HG03066 (cell line): Measurements from ENCODE around the gene DPF3.

ENCODE experiments used
- ATAC-seq: cut with Tn5 transposase; IDR thresholded peaks from one replicate; pipeline ENCODE4 v1.9.1; 2021; ENCODE audit warnings: low read depth; ENCODE audit not compliant: unreplicated experiment

DPF3 gene

DNA sequence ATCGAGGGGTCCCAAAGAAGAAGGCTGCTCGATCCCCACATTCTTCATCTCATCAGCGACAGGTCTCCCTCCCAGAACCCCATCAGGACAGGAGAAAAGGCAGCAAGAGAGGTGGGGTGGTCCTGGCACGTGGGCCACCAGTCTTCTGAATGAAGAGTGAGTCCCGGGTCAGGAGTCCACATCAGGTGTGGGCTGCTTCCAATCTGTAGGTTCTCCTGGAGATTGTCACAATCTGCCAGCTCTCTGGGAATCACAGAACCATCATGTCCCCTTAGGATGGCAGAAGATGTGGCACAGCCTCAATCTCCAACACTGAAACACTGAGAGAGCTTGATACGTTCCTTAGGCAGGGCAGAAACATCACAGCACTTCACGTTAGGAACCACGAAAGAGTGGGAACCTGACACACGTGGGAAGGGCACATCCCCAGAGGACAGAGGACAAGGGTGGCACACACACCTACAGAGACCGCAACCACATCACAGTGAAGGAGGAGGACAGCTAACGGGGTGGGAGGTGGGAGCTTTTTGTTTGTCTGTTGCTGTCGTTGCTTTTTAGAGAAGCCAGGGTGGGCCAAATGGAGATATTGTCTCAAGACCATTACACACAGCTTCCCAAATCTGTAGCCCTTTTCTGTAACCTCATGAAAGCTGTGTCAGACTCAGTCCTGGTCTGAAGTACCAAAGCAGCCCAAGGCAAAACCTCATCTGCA, 284.5 kb downstream of the DPF3 start:
- ATAC-seq, result no peak

DNA sequence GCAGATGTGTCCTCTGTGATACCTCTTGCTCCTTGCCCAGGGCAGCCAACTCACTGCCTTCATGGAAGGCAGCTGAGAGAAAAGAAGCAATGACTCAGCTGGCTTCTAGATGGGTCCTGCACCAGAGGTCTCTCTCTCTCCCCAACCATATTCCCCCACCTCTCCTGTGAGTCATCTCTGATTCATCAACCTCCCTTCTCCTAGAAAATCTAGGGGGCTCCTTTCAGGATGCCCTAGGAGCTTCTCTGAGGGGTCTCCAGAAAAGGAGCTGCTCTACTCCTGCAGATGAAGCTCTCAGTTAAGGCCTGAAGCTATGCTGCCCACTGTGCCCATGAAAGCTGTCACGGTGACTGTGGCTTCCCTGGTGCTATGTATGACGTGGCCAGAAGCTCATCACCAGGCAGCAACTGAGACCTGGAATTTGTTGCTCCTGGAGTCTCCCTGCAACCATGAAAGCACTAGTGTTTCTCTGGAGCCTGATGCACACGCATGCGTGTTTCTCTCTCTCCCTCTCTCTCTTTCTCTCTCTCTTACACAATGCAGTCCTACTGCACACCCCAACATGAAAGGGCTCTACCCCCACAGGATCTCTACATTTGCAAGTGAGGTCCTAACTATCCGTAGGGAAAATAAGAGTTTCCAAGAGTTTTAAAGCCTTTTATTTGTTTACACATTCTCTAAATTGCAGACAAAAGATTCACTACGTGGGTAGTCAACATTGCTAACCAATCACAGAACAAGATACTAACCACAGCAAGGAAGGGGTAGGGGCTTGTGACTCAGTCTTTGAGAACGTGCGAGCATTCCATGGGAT, 285.3 kb downstream of the DPF3 start:
- no peak for ATAC-seq

DNA sequence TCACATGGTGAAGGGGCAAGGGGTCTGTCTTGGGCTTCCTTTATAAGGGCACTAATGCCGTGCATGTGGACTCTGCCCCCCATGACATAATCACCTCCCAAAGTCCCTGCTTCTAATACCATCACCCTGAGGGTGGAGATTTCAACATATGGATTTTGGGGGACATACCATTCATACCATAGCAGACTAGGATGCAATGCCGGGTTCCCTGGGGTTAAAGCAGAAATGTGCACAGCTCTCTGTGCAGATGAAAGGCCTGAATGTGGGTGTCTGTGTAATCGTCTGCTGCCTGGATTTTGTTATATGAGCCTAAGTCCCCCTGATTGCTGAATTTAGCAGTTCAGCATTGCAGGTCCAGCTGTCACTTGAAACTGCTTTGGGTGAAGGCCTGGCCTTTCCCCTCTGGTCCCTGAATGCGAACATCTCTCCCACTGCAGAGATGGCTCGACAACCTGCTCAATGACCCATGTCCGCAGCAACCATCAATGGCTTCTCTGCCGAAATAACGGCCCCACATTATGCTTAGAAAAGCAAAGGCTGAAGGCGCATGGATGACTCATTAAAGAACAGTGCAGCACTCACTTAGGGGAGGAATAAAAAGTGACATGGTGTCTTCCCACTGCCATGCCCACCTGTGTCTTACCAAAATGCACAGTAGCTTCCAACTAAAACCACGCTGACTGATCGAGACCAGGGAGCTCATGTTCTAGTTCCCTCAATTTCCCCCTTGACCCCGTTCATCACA, 286.3 kb downstream of the DPF3 start:
- ATAC-seq, result no peak

DNA sequence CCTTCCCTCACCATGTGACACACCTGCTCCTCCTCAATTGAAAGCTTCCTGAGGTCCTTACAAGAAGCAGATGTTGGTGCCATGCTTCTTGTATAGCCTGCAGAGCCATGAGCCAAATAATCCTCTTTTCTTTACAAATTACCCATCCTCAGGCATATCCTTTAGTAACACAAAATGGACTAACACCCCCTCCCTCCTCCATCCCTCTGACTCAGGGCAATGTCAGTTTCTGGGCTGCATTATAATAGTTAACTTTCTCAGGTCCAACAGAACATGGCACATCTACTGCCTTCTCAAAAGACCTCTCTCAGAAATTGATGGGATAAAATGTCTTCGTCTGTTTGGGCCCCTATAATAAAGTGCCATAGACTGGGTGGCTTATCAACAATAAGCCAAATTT, 287.0 kb downstream of the DPF3 start:
- no peak for ATAC-seq

DNA sequence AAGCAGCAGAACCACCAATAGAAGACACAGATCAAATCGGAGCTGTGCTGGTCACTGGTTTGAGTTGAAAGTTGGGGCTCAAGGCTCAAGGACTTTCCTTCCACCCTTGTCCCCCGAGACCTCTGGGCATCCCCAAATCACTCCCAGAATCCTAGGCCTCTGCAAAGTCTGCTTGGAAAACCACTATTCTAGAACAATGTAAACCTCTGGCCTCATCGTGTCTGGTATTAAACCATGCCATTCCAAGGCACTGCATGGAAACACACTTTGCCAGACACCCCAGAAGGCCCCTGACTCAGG, 288.0 kb downstream of the DPF3 start:
- ATAC-seq, result no peak

DNA sequence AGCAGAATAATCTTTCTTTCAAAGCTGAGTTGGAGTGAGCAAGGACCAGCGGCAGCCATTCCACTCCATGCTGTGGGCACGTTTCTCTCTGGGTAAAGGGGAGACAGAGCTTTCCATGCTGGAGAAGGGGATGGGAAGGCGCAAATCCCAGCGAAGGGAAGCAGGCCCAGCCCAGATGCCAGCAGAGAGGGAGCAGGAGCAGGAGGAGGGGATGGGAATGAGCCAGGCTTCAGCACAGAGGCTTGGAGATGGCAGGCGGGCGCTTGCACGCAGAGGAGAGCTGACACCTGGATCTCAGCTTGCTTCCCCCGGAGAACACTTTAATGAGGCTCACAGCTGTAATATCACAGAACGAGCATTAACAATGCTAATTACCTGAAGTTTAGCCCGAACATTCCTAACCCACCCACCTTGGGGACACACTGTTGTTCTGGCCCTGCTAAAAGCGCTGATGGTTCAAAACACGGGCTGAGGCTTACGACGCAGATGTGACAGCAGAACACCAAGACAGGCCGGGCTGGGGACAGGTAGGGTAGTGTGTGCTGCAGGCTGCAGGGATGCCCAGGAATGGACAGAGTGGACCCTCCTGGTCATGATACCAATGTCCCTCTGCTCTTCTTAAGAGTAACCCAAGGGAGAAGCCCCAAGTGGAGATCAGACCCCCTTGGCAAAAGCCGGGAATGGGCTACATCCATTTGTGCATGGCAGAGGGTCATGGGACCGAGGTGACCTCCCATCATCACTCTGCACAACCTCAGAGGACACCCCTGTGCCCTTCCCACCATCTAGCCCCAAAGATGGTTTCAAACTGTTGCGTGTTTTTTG, 288.6 kb downstream of the DPF3 start:
- no peak for ATAC-seq

DNA sequence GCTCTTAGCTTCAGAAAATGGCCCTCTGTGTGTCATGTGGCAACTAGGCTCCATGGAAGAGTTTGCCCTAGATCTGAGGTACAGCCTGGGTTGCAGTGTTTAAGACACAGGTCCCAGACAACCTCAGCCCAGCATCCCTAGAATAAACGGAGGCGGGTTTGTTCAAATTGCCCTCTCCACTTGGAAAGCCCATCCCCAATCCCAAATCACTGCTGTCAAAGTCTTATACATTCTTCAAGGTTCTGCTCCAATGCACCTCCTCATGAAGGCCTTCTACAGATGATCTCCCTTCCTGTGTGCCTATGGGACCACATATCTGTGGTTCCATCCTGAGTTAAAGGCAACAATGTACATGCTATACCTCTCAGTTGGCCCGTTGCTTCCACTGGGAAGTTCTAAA, 289.8 kb downstream of the DPF3 start:
- ATAC-seq, result no peak

DNA sequence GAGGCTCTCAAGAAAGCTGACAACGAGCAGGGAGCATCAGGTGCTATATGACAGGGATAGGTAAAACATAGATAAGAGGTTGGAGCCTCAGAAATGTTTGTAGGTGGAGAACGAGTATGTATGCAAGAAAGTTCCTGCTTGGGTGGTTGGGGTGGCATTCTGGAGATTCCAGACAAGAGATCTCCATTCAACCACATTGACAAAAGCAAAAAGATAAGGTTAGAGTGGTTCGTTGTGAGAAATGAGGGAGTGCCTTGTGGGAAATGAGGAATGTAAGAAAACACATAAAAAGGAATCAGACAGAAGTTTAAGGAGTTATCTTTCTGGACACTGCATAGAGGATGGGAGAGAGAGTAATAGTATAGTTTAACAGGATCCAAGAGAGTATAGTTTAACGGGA, 290.3 kb downstream of the DPF3 start:
- no peak for ATAC-seq

DNA sequence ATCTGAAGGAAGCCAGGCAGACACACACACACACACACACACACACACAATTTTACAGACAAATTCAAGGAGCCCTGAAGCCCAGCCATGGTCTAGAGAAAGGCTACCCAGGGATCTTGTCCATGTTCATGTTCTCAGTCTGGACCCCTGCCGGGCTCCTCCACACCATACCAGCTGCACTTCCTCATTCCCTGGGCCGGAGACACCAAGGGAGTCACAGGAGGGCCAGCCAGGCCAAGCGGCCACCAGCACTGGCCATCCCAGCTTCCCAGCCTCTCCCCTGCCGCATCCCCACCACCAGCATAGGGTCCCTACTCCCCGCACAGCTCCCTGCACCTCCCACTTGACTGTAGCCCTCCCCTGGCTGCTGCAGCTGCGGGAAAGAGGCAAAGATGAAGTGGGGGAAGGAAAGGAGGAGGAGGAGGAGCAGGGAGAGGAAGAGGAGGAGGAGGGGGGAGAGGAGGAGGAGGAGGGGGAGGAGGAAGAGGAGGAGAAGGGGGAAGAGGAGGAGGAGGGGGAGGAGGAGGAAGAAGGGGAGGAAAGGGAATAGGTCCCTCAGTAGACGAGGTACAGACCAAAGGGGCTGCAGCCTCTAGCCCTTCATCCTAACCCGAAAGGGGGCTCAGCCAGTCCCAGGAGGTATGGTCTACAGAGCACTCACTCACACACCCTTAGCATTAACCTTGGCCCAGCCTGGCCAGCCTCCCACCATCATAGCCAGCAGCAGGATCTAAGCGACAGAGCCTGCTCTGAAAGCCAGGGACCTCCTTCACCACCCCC, 293.2 kb downstream of the DPF3 start:
- no peak for ATAC-seq

DNA sequence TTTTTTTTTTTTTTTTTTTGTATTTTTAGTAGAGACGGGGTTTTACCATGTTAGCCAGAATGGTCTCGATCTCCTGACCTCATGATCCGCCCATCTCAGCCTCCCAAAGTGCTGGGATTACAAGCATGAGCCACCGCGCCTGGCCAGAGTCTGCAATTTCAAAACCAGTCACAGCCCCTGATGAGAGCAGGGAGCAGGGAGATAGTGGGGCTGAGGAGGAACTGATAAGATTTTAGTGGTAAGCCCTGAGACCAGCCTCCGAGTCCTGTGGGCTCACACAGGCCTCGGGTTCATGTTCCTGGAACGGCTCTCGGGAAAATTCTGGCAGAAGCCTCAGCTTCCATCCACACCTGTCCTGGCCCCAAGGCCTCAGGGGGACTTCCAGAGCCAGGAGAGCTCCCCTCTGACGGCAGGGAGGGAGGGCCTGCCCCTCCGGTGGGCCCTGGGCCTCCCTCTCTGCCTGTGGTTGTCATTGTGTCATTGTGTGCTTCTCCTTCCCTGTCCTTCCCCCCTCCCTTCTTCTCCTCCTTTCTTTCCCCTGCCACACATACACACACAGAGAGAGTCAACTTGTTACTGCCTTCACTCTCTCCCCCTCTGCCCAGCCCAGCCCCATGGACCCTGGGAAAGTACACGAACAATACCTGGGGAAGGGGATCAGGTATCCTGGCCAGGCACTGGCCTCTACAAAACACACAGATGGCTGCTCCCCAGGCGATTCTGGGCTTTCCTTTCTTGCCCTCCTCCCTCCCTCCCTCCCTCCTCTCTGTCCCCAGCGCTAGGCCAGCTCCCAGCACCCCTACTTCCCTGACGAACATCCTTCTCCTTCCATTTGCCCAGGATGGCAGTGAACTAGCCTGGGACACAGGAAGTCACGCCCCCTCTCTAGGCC, 294.1 kb downstream of the DPF3 start:
- ATAC-seq, result no peak

DNA sequence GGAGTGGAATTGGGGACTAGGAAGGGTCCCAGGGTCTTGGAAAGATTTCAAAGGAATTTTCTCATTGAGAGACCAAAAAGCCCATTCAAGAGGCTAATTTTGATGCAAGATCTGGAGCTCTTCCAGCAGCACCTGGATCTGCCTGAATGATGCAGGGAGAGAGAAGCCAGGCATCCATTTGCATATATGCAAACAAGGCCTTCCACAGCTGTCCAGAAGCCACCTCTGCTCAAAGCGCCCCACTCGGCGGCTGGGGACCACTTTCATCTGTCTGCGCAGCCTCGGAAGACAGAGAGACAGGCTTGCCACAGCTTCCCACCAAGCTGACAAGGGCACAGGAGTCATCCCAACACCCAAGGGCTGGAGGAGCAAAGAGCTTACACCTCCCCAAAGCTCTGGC, 295.6 kb downstream of the DPF3 start:
- ATAC-seq, result no peak

DNA sequence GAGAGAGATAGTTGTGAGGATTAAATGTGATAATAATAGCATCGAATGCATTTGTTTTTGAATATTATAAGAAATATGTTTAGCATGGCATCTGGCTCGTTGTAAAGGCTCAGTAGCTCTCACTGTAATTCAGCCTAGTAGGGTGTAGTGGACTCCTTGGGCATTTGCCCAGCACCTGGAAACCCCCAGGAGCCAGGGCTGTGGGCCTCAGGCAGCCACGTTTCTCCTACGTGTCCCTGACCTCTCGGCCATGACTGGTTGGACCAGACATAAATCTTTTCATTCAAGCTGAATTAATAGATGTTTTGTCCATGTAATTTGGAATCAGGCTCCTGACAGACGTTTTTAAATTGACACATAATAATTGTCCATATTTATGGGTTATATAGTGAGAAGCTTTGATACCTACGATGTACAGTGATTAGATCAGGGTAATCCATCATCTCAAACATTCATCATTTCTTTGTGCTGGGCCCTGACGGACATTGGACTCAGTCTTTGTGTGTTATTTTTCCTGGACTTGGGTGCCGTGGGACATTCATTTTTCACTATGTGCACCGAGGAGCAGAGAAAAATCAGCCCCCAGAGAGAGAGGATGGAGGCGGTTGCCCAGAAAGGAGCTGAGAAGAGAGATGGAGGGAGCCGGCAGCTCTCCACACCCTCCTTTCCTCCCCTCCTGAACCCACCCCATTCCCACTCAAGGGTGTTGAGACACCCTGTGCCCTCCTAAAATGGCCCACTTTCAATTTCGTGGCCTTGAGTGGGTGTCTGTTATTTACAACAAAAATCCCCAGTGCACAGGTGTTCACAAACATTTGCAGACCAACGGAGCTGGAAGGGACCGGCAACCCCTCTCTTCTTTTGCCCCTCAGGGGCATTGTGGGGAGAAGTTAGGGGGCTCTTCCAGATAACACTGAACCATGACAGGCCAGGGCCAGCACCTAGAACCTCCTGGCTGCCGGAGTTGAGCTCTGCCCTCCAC, 296.4 kb downstream of the DPF3 start:
- ATAC-seq, result no peak

DNA sequence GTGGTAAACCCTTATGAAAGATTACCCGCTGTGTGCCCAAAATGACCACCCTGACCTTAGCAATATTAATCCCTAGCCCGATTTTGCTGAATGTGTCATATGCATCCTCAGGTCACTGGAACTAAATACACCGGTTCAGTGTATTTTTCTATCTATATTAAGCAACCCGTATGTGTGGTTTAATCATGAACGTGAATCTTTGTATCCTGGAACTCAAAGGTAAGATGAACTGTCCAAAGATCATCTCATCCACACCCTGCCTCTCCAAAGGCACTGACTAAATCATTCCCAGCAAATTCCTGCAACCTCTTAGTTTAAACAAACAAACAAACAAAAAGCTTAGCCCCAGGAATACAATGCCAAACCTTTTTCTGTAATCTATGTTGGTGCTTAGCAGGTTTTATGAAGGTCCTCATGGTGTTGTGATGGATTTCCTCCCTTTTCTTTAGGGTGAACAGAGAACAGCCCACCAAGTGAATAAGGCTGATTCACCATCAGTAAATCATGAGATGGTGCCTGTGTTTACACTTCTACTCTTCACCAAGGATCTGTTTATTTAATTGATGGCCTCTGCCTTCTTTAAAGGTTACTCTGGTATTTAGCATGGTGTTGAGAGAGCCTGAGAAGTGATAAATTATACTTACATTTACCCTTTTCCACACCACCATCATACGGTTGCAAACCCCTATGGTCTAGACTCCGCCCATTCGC, 298.6 kb downstream of the DPF3 start:
- no peak for ATAC-seq

DNA sequence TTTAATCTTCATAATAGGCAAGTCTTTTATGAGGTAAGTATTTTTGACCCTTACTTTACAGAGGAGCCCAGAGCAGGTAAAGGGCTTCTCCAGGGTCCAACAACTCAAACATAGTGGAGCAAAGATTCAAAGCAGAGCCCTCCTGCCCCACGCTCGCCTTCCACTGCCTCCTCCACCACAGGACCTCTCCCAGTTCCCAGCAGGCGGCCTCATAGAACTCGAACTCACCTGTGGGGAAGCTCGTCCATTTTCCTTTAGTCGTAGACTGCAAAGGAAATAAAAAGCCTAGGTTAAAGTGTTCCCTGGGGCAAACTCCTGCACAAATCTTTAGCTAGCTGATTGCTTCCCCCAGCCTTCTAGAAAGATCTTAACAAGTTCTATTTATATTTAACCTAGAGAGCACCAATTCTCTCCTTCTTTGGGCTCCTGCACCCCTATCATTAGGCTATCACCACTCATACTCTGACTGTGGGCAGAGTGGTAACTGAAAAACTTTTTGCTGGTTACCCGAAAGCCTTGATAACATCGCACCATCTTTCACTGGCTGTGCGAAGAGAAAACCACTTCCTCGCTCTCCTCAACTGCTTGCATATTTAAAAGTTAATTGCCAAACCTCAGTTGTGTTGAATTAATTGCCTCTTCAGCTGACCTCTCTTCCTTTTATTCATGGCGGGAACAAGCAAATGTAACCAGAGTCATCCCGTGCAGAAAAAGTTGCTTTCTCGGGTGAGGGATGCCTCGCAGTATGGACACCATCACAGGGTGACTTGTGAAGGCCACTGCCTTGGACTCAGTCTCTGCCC, 299.6 kb downstream of the DPF3 start:
- ATAC-seq, result no peak

DNA sequence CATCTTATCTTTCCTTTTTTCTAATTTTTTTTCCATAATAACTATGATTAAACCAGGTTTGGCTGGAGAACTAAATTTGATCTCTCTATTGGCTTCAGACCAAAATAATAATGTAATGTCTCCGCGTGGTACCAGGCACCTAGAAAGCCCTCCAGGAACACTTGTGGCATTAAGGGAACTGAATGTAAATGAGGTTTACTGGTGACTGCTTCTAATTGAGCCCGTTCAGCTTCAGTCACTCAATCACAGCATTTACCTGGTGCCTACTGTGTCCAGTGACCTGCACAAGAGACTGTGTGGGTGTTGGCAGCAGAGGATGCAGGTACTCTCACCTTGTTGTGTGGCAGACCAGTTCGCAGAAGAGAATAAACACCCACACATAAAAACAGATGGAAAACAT, 302.5 kb downstream of the DPF3 start:
- no peak for ATAC-seq

DNA sequence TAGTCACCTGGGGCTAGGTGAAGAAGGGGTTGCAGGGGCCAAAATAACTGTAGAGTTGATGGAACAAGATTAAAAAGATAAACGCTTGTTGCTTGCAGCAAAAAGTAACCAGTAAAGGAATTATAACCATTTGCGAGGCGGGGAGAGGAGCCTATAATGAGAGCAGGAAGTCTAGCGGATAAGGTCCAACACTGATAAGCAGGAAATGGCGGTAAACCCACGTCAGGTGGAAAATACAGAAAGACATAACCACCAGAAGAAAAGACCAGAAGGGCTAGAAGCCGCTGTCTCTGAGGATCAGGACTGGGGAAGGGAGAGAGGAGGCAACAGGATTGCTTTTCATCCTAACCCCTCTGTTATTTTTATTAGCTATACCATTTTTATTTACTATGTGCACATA, 303.3 kb downstream of the DPF3 start:
- ATAC-seq, result no peak

DNA sequence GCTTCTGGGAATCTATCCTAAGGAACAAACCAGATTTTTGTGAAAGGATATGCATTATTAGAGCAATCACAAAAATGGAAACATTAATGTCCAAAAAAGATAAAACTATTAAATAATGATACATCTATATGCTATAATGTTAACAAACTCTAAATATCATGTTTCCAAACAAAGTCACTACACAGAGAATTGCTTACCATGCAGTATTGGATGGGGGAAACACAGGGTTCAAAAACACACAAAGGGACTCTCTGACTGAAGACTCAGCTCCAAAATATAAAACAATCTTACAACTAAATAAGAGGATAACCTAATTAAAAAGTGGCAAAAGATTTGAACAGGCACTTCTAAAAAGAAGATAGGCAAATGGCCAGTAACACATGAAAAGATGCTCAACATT, 304.2 kb downstream of the DPF3 start:
- ATAC-seq, result no peak
